A549 (cell line): ENCODE measurements around the gene PIEZO2. TPM values are rescaled to one million over a fixed set of nuclear protein-coding genes. Genes with fewer than 3 reads are reported as not detected.

Source experiments
- ATAC-seq, 2 experiments: fragments of 200-7000 bp in 1 of 2; fragments of >200 bp in 1 of 2; cut with Nextera tagmentation in 1 of 2; cut with Tn5 transposase in 1 of 2; 3 replicates each; pipeline versions ENCODE4 v1.8.0 to v1.9.1; 2018 to 2020; ENCODE audit warnings: mild to moderate bottlenecking in 1 of 2, moderate library complexity in 1 of 2
- CTCF ChIA-PET: fragments of 300-600 bp; sonication (Branson Sonifier 250); formaldehyde crosslinking; extraction: SDS; loops from one replicate; lab custom pipeline; 2021; ENCODE audit warnings: antibody characterized with exemption, inconsistent platforms; lab: Yijun Ruan, JAX
- POLR2A ChIA-PET: fragments of 350-600 bp; formaldehyde crosslinking; extraction: SDS; loops from one replicate; lab custom pipeline; 2021; ENCODE audit warnings: antibody characterized with exemption, inconsistent platforms; lab: Yijun Ruan, JAX
- DNase-seq, 2 experiments: peaks; one replicate each; pipeline versions ENCODE4 v3.0.0 to v3.0.0-alpha.2; 2011 to 2016; ENCODE audit warnings: low read depth in 1 of 2, low spot score in 1 of 2
- FAIRE-seq: peaks from 2 replicates; lab custom pipeline; 2011; peaks lifted over from hg19 to GRCh38; lab: Jason Lieb, UNC
- H3K27ac ChIP-seq, 2 experiments: fragments of >200 bp; sonication (Bioruptor Twin); formaldehyde crosslinking; 3 replicates each; pipeline ENCODE4 v1.5.1; 2016 to 2017
- H3K4me1 ChIP-seq: fragments of >200 bp; sonication (Bioruptor Twin); formaldehyde crosslinking; 3 replicates; pipeline ENCODE4 v1.6.1; 2016
- H3K4me2 ChIP-seq: fragments of >200 bp; sonication (Bioruptor Twin); formaldehyde crosslinking; 3 replicates; pipeline ENCODE4 v1.6.1; 2016
- H3K4me3 ChIP-seq: fragments of >200 bp; sonication (Bioruptor Twin); formaldehyde crosslinking; 3 replicates; pipeline ENCODE4 v1.5.1; 2016
- H3K9me3 ChIP-seq: fragments of >200 bp; sonication (Bioruptor Twin); formaldehyde crosslinking; 3 replicates; pipeline ENCODE4 v1.6.1; 2016
- BCL3 ChIP-seq: fragments of >200 bp; sonication (Bioruptor Twin); formaldehyde crosslinking; IDR thresholded peaks from 3 replicates; pipeline ENCODE4 v1.6.1; 2016
- BHLHE40 ChIP-seq: IDR thresholded peaks from 2 replicates; pipeline ENCODE4 v1.6.1; 2012; ENCODE audit warnings: low read depth, low read length, inconsistent platforms
- CBX8 ChIP-seq: fragments of 200-600 bp; sonication (generic); IDR thresholded peaks from 2 replicates; pipeline ENCODE4 v1.6.1; 2016
- EHF ChIP-seq: fragments of 250-450 bp; sonication (Bioruptor Pico); IDR thresholded peaks from 2 replicates; pipeline ENCODE4 v1.5.0; 2020; ENCODE audit warnings: mild to moderate bottlenecking
- ESRRA ChIP-seq: fragments of 150-350 bp; IDR thresholded peaks from 2 replicates; pipeline ENCODE4 v1.6.1; 2014; ENCODE audit warnings: mild to moderate bottlenecking, low read length, borderline replicate concordance
- FOSL2 ChIP-seq, 2 experiments: fragments of 450-650 bp in 1 of 2; fragments of >200 bp in 1 of 2; sonication (Bioruptor Twin) in 1 of 2; formaldehyde crosslinking; IDR thresholded peaks; 2 replicates each; pipeline versions ENCODE4 v1.5.0 to v1.6.1; 2016 to 2020; ENCODE audit warnings: mild to moderate bottlenecking in 1 of 2, moderate library complexity in 1 of 2
- FOXS1 ChIP-seq: fragments of 250-450 bp; sonication (Bioruptor Pico); IDR thresholded peaks from 2 replicates; pipeline ENCODE4 v1.5.0; 2020; ENCODE audit warnings: mild to moderate bottlenecking, moderate library complexity
- HES2 ChIP-seq: fragments of >200 bp; sonication (Bioruptor Twin); formaldehyde crosslinking; IDR thresholded peaks from 2 replicates; pipeline ENCODE4 v1.6.1; 2016
- HOXA7 ChIP-seq: fragments of 250-450 bp; sonication (Bioruptor Pico); IDR thresholded peaks from 2 replicates; pipeline ENCODE4 v1.5.0; 2020; ENCODE audit warnings: mild to moderate bottlenecking, moderate library complexity
- HOXB5 ChIP-seq: fragments of 250-450 bp; sonication (Bioruptor Pico); IDR thresholded peaks from 2 replicates; pipeline ENCODE4 v1.5.0; 2020; ENCODE audit warnings: mild to moderate bottlenecking, moderate library complexity
- KDM1A ChIP-seq: fragments of 200-600 bp; sonication (generic); IDR thresholded peaks from 2 replicates; pipeline ENCODE4 v1.6.1; 2016; ENCODE audit warnings: low read depth, mild to moderate bottlenecking
- MAFK ChIP-seq: fragments of 450-650 bp; IDR thresholded peaks from 2 replicates; pipeline ENCODE4 v1.6.1; 2014; ENCODE audit not compliant: partially characterized antibody
- MAZ ChIP-seq: fragments of 150-350 bp; IDR thresholded peaks from 2 replicates; pipeline ENCODE4 v1.6.1; 2014; ENCODE audit warnings: antibody characterized with exemption, low read depth, low read length, borderline replicate concordance
- POLR2A ChIP-seq: IDR thresholded peaks from 2 replicates; pipeline ENCODE4 v1.6.1; 2012; ENCODE audit warnings: mild to moderate bottlenecking, low read length
- REST ChIP-seq: fragments of 200-600 bp; sonication (generic); IDR thresholded peaks from 2 replicates; pipeline ENCODE4 v1.6.1; 2016; ENCODE audit warnings: antibody characterized with exemption, mild to moderate bottlenecking, moderate library complexity
- SREBF2 ChIP-seq: fragments of 450-650 bp; IDR thresholded peaks from 2 replicates; pipeline ENCODE4 v1.6.1; 2014; ENCODE audit warnings: mild to moderate bottlenecking, moderate library complexity
- TP53 ChIP-seq: fragments of 250-450 bp; sonication (Bioruptor Pico); IDR thresholded peaks from 2 replicates; pipeline ENCODE4 v1.5.0; 2021; ENCODE audit warnings: mild to moderate bottlenecking, moderate library complexity
- ZC3H11A ChIP-seq: fragments of 450-650 bp; IDR thresholded peaks from 2 replicates; pipeline ENCODE4 v1.6.1; 2014; ENCODE audit warnings: antibody characterized with exemption, mild to moderate bottlenecking
- ZFP36 ChIP-seq: fragments of 450-650 bp; IDR thresholded peaks from 2 replicates; pipeline ENCODE4 v1.6.1; 2014; ENCODE audit warnings: borderline replicate concordance; ENCODE audit not compliant: partially characterized antibody
- ZNF302 ChIP-seq: fragments of 250-450 bp; sonication (Bioruptor Pico); IDR thresholded peaks from 2 replicates; pipeline ENCODE4 v1.9.0; 2021; ENCODE audit warnings: inconsistent platforms, mild to moderate bottlenecking, moderate library complexity
- WGBS: methylation state at CpG from one replicate; pipeline ENCODE4 v1.1.6; 2017; ENCODE audit errors: missing lambda C conversion rate; 5-methylcytosine and 5-hydroxymethylcytosine counted together
- polyA plus RNA-seq, 4 experiments: library from polyadenylated mRNA; depleted of rRNA in 3 of 4; stranded (reverse); fragments of >200 nt; fragmentation: RNase III in 1 of 4; extraction: RNeasy Plus Mini Kit Qiagen cat#74134 plus additional on column Dnase treatment in 1 of 4; gene quantifications; 2 replicates in 3 of 4; 3 replicates in 1 of 4; pipeline ENCODE4 v1.2.3, GENCODE V29; 2011 to 2017
- TF ChIP-seq, protein P1 (sequence below): IDR thresholded peaks from 2 replicates; pipeline ENCODE4 v1.6.1; 2012

Gene PIEZO2
- polyA plus RNA-seq, 2 of the 4 experiments (the other 2 are of a cell fraction) = 0.80 to 1.6 TPM

- WGBS = 50% methylated on average over 7 of the region's 7 CpGs
- DNase-seq (no peak), ATAC-seq (peak in 1 of 2 experiments; percentile 54; a peak in 1 of 6 replicates), FAIRE-seq (no peak)
- Histone ChIP-seq H3K4me2 (peak overlapping the region; percentile 23; the same call in 2 of the 3 replicates), H3K9me3 (no peaks in the 10 kb centered on the region), H3K4me1 (0 out of 3 replicates have a peak, but pooled peaks cover 14% of the 10 kb centered on the region), H3K4me3 (no peak overlapping the region), H3K27ac (peak overlapping the region in 1 of 2 experiments; percentile 52; a peak in 1 of 6 replicates)
- ChIA-PET CTCF (no interaction called here), POLR2A (no interaction called here)
- TF ChIP-seq REST (no peak), CBX8 (no peak), ESRRA (no peak), MAFK (no peak), FOXS1 (CRISPR knock-in tag) (no peak), BCL3 (no peak), ZNF302 (CRISPR knock-in tag) (no peak), BHLHE40 (no peak), ZC3H11A (no peak), SREBF2 (no peak), EHF (CRISPR knock-in tag) (no peak), MAZ (no peak)
- TF ChIP-seq, protein P1, sequence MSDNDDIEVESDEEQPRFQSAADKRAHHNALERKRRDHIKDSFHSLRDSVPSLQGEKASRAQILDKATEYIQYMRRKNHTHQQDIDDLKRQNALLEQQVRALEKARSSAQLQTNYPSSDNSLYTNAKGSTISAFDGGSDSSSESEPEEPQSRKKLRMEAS = no peak
These were observed 102.2 kb downstream of the PIEZO2 start for GRCh38 chr18:11047156-11047555.

- no peak for ATAC-seq
- no peaks in the 10 kb centered on the region for H3K9me3 ChIP-seq
- H3K4me2 ChIP-seq = no peak overlapping the region
- H3K4me1 ChIP-seq = peaks cover 17% of the 10 kb centered on the region; the same call in 1 of the 3 replicates
- ChIA-PET CTCF (interaction anchor here (0.5 to 0.9 kb wide), 2 partner anchors 35 to 507 kb away, joined by 3 to 4 read pairs; no protein-coding TSS in a partner anchor), POLR2A (no interaction called here)
- H3K27ac ChIP-seq = no peak overlapping the region
- no peak overlapping the region for H3K4me3 ChIP-seq
- FAIRE-seq = no peak
- no peak for DNase-seq
- WGBS = 83% methylated on average over 2 of the region's 2 CpGs
- TF ChIP-seq HOXA7 = no peak
These were observed 103.2 kb downstream of the PIEZO2 start for GRCh38 chr18:11046140-11046539.

- 54% methylated on average over 7 of the region's 7 CpGs for WGBS
- no peak for ATAC-seq
- CTCF ChIA-PET = interaction anchor here (1.2 kb wide), 1 partner anchor 16 kb away, joined by 3 read pairs; no protein-coding TSS in a partner anchor
- no peak overlapping the region for H3K4me3 ChIP-seq
- no peak overlapping the region for H3K27ac ChIP-seq
- no peak overlapping the region for H3K4me2 ChIP-seq
- TF ChIP-seq TP53 (CRISPR knock-in tag) (no peak), HOXB5 (CRISPR knock-in tag) (no peak), HES2 (no peak), POLR2A (no peak), FOSL2 (IDR thresholded peaks at IDR 0.05) (no peak), FOSL2 (CRISPR knock-in tag; IDR thresholded peaks at IDR 0.05) (no peak), BHLHE40 (no peak), HOXA7 (no peak), ZNF302 (CRISPR knock-in tag) (no peak), ZFP36 (no peak), KDM1A (no peak)
- DNase-seq = no peak
- H3K9me3 ChIP-seq = no peaks in the 10 kb centered on the region
- POLR2A ChIA-PET = no interaction called here
- no peak for FAIRE-seq
- peaks cover 19% of the 10 kb centered on the region; the same call in 1 of the 3 replicates for H3K4me1 ChIP-seq
These were observed 105.7 kb downstream of the PIEZO2 start for GRCh38 chr18:11043694-11044093.
